ENCODE data around the gene AP3B1. TPM values are rescaled to one million over a fixed set of nuclear protein-coding genes. Genes with fewer than 3 reads are reported as not detected.

AP3B1 gene
- total RNA-seq, 6 experiments from 2014 or later: 11.4 to 17.9 (median 12.9) TPM

DNA sequence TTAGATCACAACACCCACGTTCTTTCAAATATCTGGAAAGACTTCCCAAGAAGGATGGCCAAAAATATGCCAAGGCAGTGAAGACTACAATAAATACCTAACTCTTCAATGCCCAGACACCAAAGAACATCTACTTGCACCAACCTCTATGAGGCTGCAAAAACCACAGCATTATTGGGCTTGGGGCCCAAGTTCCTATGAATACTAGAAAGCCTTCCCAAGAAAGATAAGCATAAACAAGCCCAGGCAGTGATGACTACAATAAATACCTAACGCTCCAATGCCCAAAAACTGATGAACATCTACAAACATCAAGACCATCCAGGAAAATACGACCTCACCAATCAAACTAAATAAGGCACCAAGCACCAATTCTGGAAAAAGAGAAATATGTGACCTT is 41.3 kb downstream of the AP3B1 start:
- intact Hi-C loops (cut with DNase I): no loop called here
- Histone ChIP-seq H3K27ac (no peak overlapping the region), H3K36me3 (no peaks in the 10 kb centered on the region), H3K4me1 (peaks cover 0 to 8% (median 0%) of the 10 kb centered on the region in 4 donors), H3K4me3 (no peak overlapping the region), H3K9me3 (no peaks in the 10 kb centered on the region), H3K27me3 (no peaks in the 10 kb centered on the region)
- 95% methylated on average over 3 of the region's 3 CpGs for WGBS (ENCODE audit: insufficient coverage, low coverage, low lambda C conversion rate, missing lambda C conversion rate)
- DNase-seq: no peak
- no peak for ATAC-seq
- no peak for TF ChIP-seq POLR2A (IDR thresholded peaks at IDR 0.05)
- TF ChIP-seq, protein P1, sequence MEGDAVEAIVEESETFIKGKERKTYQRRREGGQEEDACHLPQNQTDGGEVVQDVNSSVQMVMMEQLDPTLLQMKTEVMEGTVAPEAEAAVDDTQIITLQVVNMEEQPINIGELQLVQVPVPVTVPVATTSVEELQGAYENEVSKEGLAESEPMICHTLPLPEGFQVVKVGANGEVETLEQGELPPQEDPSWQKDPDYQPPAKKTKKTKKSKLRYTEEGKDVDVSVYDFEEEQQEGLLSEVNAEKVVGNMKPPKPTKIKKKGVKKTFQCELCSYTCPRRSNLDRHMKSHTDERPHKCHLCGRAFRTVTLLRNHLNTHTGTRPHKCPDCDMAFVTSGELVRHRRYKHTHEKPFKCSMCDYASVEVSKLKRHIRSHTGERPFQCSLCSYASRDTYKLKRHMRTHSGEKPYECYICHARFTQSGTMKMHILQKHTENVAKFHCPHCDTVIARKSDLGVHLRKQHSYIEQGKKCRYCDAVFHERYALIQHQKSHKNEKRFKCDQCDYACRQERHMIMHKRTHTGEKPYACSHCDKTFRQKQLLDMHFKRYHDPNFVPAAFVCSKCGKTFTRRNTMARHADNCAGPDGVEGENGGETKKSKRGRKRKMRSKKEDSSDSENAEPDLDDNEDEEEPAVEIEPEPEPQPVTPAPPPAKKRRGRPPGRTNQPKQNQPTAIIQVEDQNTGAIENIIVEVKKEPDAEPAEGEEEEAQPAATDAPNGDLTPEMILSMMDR (IDR thresholded peaks at IDR 0.05): no peak

DNA sequence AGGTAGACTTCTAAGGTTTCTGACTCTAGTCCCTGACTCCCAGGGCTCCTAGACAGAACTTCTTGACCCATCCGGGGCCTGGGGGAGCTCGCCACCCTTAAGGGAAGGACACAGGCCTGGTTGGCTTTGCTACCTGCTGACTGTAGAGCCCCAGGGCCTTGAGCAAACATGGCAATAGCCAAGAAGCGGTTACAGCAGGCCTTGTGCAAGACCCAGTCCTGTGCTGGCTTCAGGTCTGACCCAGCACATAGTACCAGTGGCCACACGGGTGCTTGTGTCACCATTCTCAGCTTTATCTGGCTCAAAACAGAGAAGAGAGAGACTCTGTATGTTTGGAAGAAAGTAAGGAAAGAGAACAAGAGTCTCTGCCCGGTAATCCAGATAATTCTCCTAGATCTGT is 41.8 kb downstream of the AP3B1 start:
- DNase-seq (peak; percentile 38 to 85 (median 82)), ATAC-seq (peak; percentile 88 to 100 (median 88))
- WGBS (ENCODE audit: insufficient coverage, low coverage, low lambda C conversion rate, missing lambda C conversion rate): 53% methylated on average over 3 of the region's 5 CpGs
- Histone ChIP-seq H3K4me3 (no peak overlapping the region), H3K27me3 (no peaks in the 10 kb centered on the region), H3K9me3 (no peaks in the 10 kb centered on the region), H3K36me3 (no peaks in the 10 kb centered on the region), H3K27ac (no peak overlapping the region), H3K4me1 (peaks cover 0 to 8% (median 0%) of the 10 kb centered on the region in 4 donors)
- intact Hi-C loops (cut with DNase I): no loop called here
- TF ChIP-seq POLR2A (IDR thresholded peaks at IDR 0.05): no peak
- TF ChIP-seq, protein P1 (IDR thresholded peaks at IDR 0.05): no peak

DNA sequence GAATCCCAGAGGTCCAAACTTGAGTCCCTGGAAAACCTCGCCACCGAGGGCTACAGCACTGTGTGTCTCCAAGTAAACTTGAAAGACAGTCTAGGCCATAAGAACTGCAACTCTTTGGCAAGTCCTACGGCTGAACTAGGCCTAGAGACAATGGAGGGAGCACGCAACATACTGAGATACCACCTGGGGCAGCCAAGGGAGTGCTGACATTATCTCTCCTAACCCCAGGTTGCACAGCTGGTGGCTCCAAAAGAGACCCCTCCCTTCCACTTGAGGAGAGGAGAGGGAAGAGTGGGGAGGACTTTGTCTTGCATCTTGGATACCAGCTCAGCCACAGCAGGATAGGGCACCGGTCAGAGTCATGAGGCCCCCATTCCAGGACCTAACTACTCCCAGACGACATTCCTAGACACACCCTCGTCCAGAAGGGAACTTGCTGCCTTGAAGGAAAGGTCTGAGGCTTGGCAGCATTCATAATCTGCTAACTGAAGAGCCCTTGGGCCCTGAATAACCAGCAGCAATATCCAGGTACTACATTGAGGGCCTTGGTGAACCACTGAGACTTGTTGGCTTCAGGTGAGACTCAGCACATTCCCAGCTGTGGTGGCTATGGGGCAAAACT is 42.7 kb downstream of the AP3B1 start:
- Histone ChIP-seq H3K27ac (no peak overlapping the region), H3K9me3 (no peaks in the 10 kb centered on the region), H3K4me3 (no peak overlapping the region), H3K36me3 (no peaks in the 10 kb centered on the region), H3K27me3 (no peaks in the 10 kb centered on the region), H3K4me1 (peaks cover 0 to 8% (median 0%) of the 10 kb centered on the region in 4 donors)
- DNase-seq (no peak), ATAC-seq (no peak)
- intact Hi-C loops (cut with DNase I): no loop called here
- TF ChIP-seq, protein P1 (IDR thresholded peaks at IDR 0.05): no peak
- TF ChIP-seq POLR2A (IDR thresholded peaks at IDR 0.05): no peak
- WGBS (ENCODE audit: insufficient coverage, low coverage, low lambda C conversion rate, missing lambda C conversion rate): 100% methylated on average over 1 of the region's 7 CpGs

DNA sequence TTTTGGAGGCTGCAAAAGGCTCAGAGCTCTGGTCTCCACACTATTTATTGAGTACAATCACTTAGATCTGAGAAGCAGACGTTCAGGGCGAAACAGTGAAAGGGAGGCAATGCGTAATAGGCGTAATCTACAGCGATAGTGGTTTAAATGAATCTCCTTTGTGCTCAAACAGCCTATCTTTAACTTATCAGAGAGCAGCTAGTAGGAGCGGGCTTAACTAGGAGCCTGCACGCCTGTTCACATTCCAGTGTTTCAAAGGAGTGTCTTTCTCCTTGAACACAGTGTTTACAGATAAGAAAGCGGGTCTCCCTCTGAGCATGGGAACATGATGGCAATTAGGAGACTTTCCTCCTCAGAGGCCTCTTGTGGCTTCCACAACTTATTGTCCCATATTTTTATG is 49.4 kb downstream of the AP3B1 start:
- TF ChIP-seq, protein P1 (IDR thresholded peaks at IDR 0.05): no peak
- TF ChIP-seq POLR2A (IDR thresholded peaks at IDR 0.05): no peak
- H3K27ac ChIP-seq: no peak overlapping the region
- H3K36me3 ChIP-seq: no peaks in the 10 kb centered on the region
- no peaks in the 10 kb centered on the region for H3K4me1 ChIP-seq
- no peaks in the 10 kb centered on the region for H3K9me3 ChIP-seq
- ATAC-seq (no peak), DNase-seq (no peak)
- no CpG with 5 or more reads among the region's 8 CpGs for WGBS (ENCODE audit: insufficient coverage, low coverage, low lambda C conversion rate, missing lambda C conversion rate)
- intact Hi-C loops (cut with DNase I): no loop called here
- H3K27me3 ChIP-seq: no peaks in the 10 kb centered on the region
- no peak overlapping the region for H3K4me3 ChIP-seq

DNA sequence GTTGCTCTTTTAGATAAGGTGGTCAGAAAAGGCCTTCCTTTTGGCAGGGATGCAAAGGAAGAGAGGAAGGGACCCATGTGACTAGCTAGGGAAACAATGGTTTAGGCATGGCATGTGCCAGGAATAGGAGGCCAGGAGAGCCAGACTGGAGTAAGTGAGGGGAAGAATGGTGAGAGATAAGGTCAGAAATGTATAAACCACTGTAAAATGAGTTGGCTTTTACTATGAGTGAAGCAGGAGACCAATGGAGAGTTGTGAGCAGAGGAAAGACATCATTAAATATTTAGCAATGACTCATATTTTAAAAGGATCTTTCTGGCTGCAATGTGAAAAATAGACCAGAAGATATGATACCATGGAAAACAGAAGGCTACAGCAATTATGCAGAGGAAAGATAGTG is 50.9 kb downstream of the AP3B1 start:
- intact Hi-C loops (cut with DNase I): no loop called here

More for the DNA sequence above, 50.9 kb downstream of the AP3B1 start:
- Histone ChIP-seq H3K9me3 (no peaks in the 10 kb centered on the region), H3K4me3 (no peak overlapping the region), H3K27me3 (no peaks in the 10 kb centered on the region), H3K27ac (no peak overlapping the region), H3K4me1 (no peaks in the 10 kb centered on the region), H3K36me3 (no peaks in the 10 kb centered on the region)
- ATAC-seq (peak in 1 of 4 donors; percentile 68), DNase-seq (no peak)
- no peak for TF ChIP-seq POLR2A (IDR thresholded peaks at IDR 0.05)
- TF ChIP-seq, protein P1 (IDR thresholded peaks at IDR 0.05): no peak
